HG02938 (cell line): ENCODE results near the gene ZFYVE1.
"Not testable (repeated sequence)": the region's sequence is repeated elsewhere in the genome, so short reads cannot be mapped to it uniquely, and the experiment has no call there.

Experiments used
- ATAC-seq: cut with Tn5 transposase; IDR thresholded peaks from one replicate; pipeline ENCODE4 v1.9.1; 2021; ENCODE audit warnings: mild to moderate bottlenecking, moderate library complexity; ENCODE audit not compliant: unreplicated experiment

Gene ZFYVE1

DNA sequence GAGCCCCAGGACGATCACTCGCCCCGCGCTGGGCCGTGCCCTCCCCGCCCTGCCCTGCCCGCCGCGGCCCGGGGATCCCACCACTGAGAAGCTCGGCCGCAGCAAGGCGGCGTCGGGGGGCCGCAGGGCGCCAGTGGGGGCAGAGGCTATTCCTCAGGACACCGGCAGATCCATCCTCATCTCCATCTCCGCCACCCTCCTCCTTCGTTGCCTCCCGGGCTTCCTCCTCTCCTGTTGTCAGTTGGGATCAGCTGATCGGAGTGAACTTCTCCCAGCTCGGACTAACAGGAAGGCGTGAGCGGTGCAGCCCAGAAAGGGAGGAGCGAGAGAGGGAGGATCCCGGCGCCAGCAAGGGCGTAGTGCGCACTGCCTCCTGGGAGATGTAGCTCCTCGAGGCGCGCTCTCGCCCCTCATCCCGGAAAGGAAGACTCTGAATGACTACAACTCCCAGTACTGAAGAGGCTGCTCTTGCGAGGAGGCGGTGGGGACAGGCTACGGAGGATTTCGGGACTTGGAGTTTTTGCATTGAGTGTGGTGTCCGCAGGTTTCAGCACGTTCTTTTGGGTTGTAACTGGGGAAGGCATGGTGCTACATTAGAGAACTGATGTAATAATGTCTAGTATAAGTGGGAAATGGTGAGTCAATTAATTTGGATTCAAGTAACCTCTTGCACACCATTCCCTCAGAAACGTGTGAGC lies at the start of gene ZFYVE1:
Gene ZFYVE1 (minus strand): TSS at position 262 of the 698 bp plus-strand sequence. CDS start 2,598 bp downstream, outside the sequence.
- ATAC-seq: peak; percentile 97

GRCh38 chr14:73069585-73069984 lies 42.7 kb upstream of the ZFYVE1 start:
- no peak for ATAC-seq

DNA sequence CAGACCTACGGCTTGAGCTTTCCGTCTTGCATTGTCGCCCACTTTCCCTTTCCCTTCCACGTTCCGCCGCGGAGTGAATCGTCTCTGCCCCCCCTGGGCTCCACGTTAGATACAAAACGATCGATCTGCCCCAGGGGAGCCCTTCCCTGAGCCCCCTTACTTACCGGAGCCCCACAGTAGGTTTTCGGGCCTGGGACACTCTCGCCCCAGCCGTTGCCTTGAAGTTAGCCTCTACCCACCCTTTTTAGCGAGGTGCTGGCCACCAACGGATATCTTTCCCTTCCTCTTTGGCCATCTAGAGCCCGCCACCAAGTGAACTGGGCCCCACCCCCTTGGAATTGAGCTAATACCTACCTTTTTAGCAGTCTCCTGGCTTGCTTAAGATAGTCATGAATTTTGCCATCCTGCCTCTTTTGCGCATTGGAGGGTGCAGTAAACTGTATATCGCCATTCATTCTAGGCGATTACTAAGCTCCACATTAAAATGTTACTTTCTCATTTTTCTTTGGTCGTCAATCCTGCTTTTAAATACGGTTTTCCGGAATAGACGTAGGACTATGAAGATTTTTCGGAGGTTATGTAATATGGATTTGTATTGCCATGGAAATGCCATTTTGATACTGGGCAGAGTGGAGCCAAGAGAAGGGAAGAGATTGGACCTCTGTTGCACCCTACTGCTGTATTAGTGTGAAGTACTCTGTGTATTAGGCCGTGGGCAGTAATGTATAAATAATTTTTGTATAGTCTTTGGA lies 32.2 kb upstream of the ZFYVE1 start:
- ATAC-seq: peak; percentile 10

GRCh38 chr14:73058224-73058921 lies 31.5 kb upstream of the ZFYVE1 start, which contains the start of gene RBM25:
Gene RBM25 (plus strand): TSS chr14:73058534. CDS start chr14:73071642, 13,108 bp downstream.
- peak; percentile 90 for ATAC-seq

DNA sequence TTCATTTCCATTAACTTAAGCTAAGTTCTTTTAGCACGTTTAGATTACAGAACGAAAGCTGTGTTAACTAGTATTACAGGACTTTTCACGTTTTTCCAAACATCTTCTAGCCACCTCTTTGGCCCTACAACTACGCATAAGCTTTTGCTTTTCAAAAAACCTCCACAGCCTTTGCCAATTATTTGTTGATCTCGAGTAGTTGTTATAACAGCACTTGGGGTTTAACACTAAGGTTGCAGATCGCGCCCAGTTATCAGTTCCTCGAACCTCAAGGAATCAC lies 31.0 kb upstream of the ZFYVE1 start:
- no peak for ATAC-seq

DNA sequence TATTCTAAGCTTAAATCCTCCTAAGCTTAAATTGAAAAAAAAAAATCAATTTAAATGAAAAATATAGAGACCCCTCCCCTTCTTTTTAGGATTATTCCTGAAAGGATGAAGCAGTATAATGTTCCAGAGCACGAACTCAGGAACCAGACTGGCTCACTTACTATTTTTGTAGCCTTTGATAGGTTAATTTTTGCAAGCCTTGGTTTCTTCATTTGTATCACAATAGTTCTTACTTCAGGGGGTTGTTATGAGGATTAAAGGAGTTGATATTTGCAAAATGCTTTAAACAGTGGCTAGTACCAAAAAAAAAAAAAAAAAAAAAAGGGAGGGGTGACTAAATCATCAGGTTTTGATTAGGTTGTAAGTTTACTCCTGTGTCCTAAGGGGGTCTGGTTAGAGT lies 28.3 kb upstream of the ZFYVE1 start:
- no peak for ATAC-seq

- ATAC-seq: no peak
These were observed 22.5 kb upstream of the ZFYVE1 start for GRCh38 chr14:73049428-73049827.

GRCh38 chr14:73047808-73048207 lies 20.9 kb upstream of the ZFYVE1 start:
- ATAC-seq: no peak

- ATAC-seq: not testable (repeated sequence)
These were observed 10.0 kb upstream of the ZFYVE1 start for GRCh38 chr14:73036706-73037450.

DNA sequence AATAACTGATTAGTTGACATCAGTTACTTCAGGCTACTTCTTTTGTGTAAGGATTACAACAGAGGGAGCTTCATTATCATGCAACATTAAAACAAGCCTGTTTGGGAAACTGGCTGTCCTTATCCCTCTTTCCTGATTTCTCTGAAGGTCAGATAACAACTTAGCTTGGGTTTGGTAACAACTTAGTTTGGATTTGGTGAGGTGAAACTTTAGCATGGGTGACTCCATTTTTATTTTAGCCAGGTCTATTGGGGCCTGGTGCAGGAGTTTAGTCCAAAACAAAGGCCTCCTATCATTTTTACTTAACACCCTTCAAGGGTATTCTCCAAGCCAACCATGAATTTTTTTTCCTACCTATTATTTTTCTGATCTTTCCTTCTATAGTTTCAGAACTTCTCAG lies 1.1 kb upstream of the ZFYVE1 start:
- no peak for ATAC-seq

- no peak for ATAC-seq
These were observed 640 bp upstream of the ZFYVE1 start for GRCh38 chr14:73027546-73027945.

GRCh38 chr14:73026243-73026844 lies 562 bp downstream of the ZFYVE1 start:
- ATAC-seq: no peak

DNA sequence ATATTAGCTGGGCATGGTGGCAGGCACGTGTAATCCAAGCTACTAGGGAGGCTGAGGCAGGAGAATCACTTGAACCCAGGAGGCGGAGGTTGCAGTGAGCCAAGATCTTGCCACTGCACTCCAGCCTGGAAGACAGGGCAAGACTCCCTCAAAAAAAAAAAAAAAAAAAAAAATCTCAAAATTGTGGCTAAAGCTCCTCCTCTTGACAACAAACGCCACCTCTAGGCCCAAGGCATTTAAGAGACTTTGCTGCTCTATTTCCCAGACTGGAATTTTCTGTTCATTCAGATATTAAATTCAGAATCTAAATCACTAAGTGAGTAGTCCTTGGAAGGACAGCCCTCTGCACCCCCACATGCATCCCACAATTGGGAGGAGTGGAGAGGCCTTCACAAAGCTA lies 1.4 kb downstream of the ZFYVE1 start:
- no peak for ATAC-seq

DNA sequence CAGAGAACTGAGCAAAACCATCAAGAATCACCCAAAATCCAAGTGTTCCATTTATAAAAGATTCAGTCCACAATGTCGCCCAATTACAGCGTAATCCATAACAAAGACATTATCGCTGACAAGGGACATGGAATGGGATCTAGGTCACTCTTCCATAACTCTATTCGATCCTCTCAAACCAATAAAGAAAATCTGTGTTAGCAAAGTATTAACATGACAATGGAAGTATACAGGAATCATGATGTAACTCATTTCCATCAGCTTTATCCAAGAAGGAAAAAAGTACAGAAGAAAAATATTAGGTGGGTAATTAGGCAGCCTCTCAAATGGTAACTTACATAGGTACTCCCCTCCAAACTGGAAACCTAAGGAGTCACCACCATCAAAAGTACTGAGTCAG lies 4.9 kb downstream of the ZFYVE1 start:
- ATAC-seq: no peak

DNA sequence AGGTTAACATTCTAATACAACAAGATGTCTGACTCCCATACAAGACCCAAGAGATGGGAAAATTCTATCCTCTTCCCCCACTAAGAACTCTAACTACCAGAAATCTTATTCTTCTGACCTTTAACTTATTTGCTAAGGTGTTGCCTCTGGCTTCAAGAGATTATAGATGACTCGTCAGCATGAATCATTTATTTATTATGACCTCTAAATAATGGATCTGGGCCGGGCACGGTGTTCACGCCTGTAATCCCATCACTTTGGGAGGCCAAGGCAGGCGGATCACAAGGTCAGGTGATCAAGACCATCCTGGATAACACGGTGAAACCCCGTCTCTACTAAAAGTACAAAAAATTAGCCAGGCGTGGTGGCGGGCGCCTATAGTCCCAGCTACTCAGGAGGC lies 10.9 kb downstream of the ZFYVE1 start:
- not testable (repeated sequence) for ATAC-seq

GRCh38 chr14:73015552-73015951 lies 11.4 kb downstream of the ZFYVE1 start:
- ATAC-seq: not testable (repeated sequence)

- peak; percentile 68 for ATAC-seq
These were observed 12.8 kb downstream of the ZFYVE1 start for GRCh38 chr14:73014105-73014504.

DNA sequence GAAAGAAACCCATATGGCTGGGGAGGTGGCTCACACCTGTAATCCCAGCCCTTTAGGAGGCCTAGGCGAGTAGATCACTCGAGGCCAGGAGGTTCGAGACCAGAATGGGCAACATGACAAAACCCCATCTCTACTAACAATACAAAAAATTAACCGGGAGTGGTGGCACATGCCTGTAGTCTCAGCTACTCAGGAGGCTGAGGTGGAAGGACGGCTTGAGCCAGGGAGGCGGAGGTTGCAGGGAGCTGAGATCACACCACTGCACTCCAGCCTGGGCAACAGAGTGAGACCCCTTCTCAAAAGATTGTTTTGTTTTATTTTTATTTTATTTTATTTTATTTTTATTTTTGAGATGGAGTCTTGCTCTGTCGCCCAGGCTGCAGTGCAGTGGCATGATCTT lies 15.7 kb downstream of the ZFYVE1 start:
- ATAC-seq: not testable (repeated sequence)

DNA sequence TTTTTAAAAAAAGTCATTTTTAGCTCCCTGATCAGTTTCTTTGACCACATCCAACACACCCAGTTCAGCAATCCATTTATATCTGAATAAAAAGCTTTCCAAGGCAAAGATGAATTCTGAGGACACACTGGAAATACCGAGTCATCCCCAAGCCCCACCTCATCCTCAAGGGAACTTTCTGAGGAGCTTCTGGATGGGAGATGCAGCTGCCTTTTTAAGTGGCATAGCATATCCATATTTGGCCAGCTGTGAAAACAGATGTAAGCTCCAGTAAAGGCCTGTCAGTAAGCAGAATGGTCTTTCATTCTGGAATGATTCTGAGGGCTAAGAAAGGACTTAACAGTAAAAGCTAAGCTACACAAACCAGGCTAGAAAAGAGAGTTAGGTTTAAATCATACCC lies 18.4 kb downstream of the ZFYVE1 start:
- no peak for ATAC-seq

DNA sequence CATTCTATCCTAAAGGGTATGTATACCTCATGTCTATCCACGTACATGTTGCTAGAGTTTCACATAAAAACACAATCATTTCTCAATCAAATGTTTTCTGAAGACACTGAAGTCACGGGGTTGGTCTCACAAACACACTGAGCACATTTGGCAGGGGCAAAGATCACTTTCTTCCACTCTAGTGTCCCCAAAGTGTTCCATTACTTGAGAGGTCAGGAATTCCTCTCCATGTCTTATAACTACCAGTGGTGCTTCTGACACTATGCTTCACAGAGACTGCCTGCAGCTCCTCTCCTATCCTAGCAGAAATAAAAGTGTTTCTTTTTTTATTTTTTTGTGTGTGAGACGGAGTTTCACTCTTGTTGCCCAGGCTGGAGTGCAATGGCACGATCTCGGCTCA lies 19.1 kb downstream of the ZFYVE1 start:
- no peak for ATAC-seq

- not testable (repeated sequence) for ATAC-seq
These were observed 22.3 kb downstream of the ZFYVE1 start for GRCh38 chr14:73004641-73005040.
